ENCODE measurements around the gene GAD1.

DNA sequence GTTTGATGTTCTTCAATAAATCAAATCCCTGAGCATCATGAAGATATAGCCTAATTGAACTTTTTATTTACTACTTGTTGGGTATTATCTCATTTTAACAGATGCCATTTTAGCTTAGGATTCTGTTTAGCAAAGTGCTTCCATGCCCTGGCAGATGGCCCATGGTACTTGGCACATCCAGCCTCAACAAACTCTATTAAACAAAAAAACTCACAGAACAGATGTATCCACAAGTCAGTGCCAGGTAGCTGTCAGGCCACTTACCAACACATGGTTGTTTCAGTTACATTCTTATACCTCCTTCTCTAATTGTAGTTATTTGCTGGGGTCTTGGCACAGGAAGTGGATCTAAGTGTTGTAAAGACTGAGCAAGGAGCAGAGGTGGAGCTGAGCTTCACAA lies 29.6 kb downstream of the GAD1 start:
- TF ChIP-seq, protein P1, sequence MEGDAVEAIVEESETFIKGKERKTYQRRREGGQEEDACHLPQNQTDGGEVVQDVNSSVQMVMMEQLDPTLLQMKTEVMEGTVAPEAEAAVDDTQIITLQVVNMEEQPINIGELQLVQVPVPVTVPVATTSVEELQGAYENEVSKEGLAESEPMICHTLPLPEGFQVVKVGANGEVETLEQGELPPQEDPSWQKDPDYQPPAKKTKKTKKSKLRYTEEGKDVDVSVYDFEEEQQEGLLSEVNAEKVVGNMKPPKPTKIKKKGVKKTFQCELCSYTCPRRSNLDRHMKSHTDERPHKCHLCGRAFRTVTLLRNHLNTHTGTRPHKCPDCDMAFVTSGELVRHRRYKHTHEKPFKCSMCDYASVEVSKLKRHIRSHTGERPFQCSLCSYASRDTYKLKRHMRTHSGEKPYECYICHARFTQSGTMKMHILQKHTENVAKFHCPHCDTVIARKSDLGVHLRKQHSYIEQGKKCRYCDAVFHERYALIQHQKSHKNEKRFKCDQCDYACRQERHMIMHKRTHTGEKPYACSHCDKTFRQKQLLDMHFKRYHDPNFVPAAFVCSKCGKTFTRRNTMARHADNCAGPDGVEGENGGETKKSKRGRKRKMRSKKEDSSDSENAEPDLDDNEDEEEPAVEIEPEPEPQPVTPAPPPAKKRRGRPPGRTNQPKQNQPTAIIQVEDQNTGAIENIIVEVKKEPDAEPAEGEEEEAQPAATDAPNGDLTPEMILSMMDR (IDR thresholded peaks at IDR 0.05) = no peak
- TF ChIP-seq POLR2A (IDR thresholded peaks at IDR 0.05) = no peak
